Activated CD8-positive, alpha-beta memory T cell treated with anti-CD3 and anti-CD28 coated beads for 36 hours (primary cell): ENCODE data around the gene CATSPERZ. TPM values are rescaled to one million over a fixed set of nuclear protein-coding genes. Genes with fewer than 3 reads are reported as not detected.

ENCODE experiments used
- CTCF ChIA-PET: fragments of 350-600 bp; sonication (Branson Sonifier 250); formaldehyde crosslinking; loops from one replicate; lab custom pipeline; 2021; ENCODE audit warnings: antibody characterized with exemption; lab: Charles Lee
- POLR2A ChIA-PET: fragments of 350-600 bp; sonication (Branson Sonifier 250); formaldehyde crosslinking; loops from one replicate; lab custom pipeline; 2021; ENCODE audit warnings: antibody characterized with exemption; lab: Charles Lee
- total RNA-seq, 2 experiments: library from RNA; stranded (reverse); gene quantifications; one replicate each; pipeline ENCODE4 v1.2.3, GENCODE V29; 2021

Gene CATSPERZ
- total RNA-seq, 2 experiments from 2014 or later: not detected

DNA sequence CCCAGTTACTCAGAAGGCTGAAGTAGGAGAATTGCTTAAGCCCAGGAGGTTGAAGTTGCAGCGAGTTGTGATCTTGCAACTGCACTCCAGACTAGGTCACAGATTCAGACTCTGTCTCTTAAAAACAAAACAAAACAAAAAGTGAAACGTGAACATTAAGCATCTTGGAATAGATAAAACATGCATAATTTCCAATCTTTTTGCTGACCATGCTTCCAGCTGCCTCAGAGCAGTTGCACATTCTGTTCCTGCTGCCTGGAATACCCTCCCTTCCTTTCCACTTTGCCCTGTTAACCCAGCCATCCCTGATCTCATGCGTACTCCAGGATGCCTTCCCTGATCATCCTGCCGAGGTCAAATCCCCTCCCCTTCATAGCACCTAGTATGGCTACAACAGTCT, 39.1 kb downstream of the CATSPERZ start:
- CTCF ChIA-PET: interaction anchor here (1.8 to 3.6 kb wide), 3 partner anchors 7 to 21 kb away, joined by 4 to 22 read pairs (median 11); partner anchors contain the start of genes PRDX5, RPS6KA4 and TRMT112
- POLR2A ChIA-PET: interaction anchor here (1.4 to 3.6 kb wide), 2 partner anchors 8 to 21 kb away, joined by 3 to 14 read pairs; partner anchors contain the start of genes PRDX5 and TRMT112

DNA sequence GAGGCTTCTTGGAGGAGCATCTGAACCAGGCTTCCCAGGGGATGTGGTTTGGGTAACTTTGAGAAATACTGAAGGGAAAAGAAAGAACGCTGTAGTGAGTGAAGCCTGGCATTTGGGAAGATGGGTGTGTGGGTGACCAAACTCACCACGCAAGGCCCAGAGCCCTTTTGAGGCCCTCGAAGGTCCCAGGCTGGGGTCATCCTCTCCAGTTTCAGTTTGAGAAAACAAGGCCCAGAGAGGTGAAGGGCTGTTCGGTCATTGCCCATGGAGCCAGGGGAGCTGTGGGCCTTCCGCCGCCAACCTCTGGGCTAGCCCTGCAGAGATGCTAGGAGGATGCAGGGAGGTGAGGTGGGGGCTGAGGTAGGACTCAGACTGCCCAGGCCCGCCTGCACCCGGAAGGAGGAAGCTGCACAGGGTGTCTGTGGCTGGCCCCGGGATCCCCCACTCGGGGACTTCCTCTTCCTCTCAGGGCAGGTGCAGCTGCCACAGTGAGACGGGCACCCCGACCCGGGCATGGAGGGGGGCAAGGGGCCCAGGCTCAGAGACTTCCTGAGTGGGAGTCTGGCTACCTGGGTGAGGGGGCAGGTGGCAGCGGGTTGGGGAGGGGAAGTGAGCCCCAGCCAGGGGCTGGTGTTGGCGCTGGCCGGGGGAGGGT, 39.7 kb downstream of the CATSPERZ start, which contains the start of gene CCDC88B:
TSS of gene CCDC88B (plus strand) at position 451 of the 655 bp plus-strand sequence. CDS start at position 514, 63 bp downstream.
- ChIA-PET POLR2A (interaction anchor here (0.5 to 3.6 kb wide), 5 partner anchors 8 to 94 kb away, joined by 3 to 14 read pairs (median 3); partner anchors contain the start of genes PPP1R14B, PRDX5 and TRMT112), CTCF (interaction anchor here (1.6 to 3.6 kb wide), 5 partner anchors 8 to 36 kb away, joined by 4 to 22 read pairs (median 8); partner anchors contain the start of genes PRDX5, RPS6KA4 and TRMT112)

DNA sequence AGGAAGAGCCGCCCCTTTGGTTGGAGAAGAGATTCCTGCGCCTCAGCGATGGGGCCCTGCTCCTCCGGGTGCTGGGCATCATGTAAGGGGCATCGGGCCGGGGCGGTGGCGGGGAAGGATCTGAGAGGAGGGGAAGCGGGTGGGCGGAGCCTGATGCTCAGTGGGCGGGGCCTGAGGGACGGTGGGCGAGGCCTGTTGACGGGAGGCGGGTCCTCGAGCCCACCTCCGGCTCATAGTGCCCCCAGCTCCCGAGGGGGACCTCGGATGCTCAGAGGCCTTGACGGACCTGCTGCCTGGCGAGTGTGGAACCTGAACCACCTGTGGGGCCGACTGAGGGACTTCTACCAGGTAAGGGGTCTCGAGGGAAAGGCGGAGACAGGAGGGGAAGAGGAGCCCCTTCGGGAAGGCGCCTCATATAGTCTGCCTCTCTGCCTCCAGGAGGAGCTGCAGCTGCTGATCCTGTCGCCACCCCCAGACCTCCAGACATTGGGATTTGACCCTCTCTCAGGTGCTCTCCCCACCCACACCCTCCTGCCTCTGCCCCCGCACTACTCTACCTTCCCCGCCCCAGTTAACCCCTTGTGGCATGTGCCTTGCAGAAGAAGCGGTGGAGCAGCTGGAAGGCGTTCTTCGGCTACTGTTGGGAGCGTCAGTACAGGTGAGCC, 40.6 kb downstream of the CATSPERZ start:
- CTCF ChIA-PET: interaction anchor here (1.2 to 3.6 kb wide), 6 partner anchors 9 to 37 kb away, joined by 3 to 22 read pairs (median 6); partner anchors contain the start of genes PRDX5, RPS6KA4 and TRMT112
- POLR2A ChIA-PET: interaction anchor here (0.9 to 3.6 kb wide), 4 partner anchors 9 to 95 kb away, joined by 3 to 14 read pairs (median 3); partner anchors contain the start of genes PPP1R14B, PRDX5 and TRMT112

DNA sequence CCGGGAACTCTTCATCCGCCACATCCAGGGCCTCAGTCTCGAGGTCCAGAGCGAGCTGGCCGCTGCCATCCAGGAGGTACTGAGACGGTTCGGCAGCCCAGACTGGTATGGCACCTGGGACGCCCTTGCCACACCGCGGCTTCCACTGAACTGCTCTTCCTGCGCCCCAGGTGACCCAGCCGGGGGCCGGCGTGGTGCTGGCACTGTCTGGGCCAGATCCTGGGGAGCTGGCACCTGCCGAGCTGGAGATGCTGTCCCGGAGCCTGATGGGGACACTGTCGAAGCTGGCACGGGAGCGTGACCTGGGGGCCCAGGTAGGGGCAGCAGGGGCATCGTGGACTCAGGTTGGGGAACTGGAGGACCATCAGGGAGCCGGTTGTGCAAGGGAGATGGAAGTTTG, 41.3 kb downstream of the CATSPERZ start:
- POLR2A ChIA-PET: interaction anchor here (1.5 to 3.6 kb wide), 2 partner anchors 13 to 23 kb away, joined by 3 to 14 read pairs; partner anchors contain the start of genes PRDX5 and TRMT112
- CTCF ChIA-PET: interaction anchor here (1.2 to 3.6 kb wide), 6 partner anchors 10 to 37 kb away, joined by 3 to 22 read pairs (median 6); partner anchors contain the start of genes PRDX5 and TRMT112

DNA sequence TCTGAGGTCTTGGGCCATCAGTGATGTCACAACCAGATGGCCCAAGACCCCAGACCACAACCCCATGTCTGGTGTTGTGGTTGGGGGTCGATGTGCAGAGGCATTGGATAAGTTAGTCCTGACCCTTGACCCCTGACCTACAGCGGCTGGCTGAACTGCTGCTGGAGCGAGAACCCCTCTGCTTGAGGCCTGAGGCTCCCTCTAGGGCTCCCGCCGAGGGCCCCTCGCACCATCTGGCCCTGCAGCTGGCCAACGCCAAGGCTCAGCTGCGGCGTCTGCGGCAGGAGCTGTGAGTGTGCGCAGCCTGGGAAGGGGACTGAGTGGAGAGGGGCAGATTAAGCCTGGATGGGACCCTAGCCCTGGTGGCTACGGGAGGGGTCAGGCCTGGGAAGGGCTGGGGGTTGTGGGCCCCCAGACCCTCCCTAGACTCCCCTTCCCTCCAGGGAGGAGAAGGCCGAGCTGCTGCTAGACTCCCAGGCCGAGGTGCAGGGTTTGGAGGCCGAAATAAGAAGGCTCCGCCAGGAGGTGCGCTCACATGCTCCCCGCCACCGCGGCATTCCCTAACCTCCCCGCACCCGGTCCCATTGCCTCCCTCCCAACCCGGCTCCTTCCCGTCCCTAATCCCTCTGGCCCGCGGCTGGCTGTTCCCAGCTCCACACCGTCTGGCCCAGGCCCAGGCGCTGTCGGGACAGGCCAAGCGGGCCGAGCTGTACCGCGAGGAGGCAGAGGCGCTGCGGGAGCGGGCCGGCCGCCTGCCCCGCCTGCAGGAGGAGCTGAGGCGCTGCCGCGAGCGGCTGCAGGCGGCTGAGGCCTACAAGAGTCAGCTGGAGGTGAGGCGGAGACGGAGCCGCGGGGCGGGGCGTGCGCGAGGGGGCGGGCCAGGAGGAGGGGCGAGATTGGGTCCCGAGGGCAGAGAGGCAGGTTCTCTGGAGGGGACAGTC, 42.0 kb downstream of the CATSPERZ start:
- POLR2A ChIA-PET: interaction anchor here (0.6 to 3.6 kb wide), 3 partner anchors 10 to 25 kb away, joined by 3 to 14 read pairs (median 7); partner anchors contain the start of genes PRDX5 and TRMT112

DNA sequence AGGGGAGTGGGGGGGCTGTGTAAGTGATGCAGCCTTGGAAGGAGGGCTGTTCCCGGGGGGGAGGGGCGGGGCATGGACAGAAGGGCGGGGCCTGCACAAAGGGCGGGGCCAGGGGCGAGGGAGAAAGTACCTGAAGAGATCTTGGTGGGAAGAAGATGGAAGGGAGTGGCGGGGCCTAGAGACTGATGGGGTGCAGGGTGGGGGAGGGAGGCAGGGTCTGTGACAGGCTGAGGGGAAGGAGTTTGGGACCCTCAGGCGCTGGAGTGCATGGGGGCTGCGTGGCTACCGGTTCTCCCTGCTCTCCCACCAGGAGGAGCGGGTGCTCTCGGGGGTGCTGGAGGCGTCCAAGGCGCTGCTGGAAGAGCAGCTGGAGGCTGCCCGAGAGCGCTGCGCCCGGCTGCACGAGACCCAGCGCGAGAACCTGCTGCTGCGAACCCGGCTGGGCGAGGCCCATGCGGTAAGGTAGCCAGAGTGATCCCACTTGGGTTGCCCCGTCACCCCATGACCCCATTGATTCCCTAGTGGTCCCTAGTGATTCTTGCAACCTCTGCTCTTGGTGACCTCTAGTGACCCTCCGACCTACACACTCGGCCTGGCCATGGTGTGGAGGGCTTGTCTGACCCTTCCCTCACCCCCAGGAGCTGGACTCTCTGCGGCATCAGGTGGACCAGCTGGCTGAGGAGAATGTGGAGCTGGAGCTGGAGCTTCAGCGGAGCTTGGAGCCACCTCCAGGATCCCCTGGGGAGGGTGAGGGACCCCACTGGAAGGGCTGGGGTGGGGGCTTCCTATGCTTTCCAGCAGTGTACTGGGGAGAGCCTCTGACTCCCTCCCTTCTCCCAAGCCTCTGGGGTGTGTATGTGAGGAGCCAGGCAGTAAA, 42.9 kb downstream of the CATSPERZ start:
- ChIA-PET POLR2A (interaction anchor here (1.0 kb wide), 1 partner anchor 26 kb away, joined by 7 read pairs; the partner anchor contains the start of genes PRDX5 and TRMT112), CTCF (interaction anchor here (1.0 to 3.6 kb wide), 5 partner anchors 11 to 27 kb away, joined by 3 to 22 read pairs (median 3); partner anchors contain the start of genes PRDX5 and TRMT112)

More for the DNA sequence above, 42.0 kb downstream of the CATSPERZ start:
- CTCF ChIA-PET: interaction anchor here (0.6 to 3.6 kb wide), 7 partner anchors 10 to 391 kb away, joined by 3 to 22 read pairs (median 3); partner anchors contain the start of genes PRDX5 and TRMT112

DNA sequence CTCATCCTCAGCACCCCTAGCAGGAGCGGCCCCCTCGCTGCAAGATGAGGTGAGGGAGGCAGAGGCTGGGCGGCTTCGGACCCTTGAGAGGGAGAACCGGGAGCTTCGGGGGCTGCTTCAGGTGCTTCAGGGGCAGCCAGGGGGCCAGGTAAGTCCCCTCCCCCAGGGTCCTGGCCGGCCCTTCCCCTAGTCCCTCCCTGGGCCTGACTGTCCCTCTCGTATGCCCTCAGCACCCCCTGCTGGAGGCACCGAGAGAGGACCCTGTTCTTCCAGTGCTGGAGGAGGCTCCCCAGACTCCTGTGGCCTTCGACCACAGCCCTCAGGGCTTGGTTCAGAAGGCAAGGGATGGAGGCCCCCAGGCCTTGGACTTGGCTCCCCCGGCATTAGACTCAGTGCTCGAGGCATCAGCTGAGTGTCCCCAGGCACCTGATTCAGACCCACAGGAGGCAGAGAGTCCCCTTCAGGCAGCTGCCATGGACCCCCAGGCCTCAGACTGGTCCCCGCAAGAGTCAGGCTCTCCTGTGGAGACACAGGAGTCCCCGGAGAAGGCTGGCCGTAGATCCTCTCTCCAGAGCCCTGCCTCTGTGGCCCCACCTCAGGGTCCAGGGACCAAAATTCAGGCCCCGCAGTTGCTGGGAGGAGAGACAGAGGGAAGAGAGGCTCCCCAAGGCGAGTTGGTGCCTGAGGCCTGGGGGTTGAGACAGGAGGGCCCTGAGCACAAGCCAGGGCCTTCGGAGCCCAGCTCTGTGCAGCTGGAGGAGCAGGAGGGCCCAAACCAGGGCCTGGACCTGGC, 43.8 kb downstream of the CATSPERZ start:
- ChIA-PET POLR2A (no interaction called here), CTCF (interaction anchor here (1.1 to 1.2 kb wide), 2 partner anchors 10 to 12 kb away, joined by 3 read pairs; no protein-coding TSS in a partner anchor)

DNA sequence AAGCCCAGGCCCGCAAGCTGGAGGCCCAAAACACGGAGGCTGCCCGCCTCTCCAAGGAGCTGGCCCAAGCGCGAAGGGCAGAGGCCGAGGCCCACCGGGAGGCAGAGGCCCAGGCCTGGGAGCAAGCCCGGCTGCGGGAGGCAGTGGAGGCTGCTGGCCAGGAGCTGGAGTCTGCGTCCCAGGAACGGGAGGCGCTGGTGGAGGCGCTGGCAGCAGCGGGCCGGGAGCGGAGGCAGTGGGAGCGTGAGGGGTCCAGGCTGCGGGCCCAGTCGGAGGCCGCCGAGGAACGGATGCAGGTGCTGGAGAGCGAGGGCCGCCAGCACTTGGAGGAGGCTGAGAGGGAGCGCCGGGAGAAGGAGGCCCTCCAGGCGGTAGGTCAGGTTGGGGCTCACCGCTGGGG, 44.6 kb downstream of the CATSPERZ start:
- CTCF ChIA-PET: interaction anchor here (2.4 kb wide), 1 partner anchor 13 kb away, joined by 9 read pairs; no protein-coding TSS in a partner anchor
- POLR2A ChIA-PET: no interaction called here

DNA sequence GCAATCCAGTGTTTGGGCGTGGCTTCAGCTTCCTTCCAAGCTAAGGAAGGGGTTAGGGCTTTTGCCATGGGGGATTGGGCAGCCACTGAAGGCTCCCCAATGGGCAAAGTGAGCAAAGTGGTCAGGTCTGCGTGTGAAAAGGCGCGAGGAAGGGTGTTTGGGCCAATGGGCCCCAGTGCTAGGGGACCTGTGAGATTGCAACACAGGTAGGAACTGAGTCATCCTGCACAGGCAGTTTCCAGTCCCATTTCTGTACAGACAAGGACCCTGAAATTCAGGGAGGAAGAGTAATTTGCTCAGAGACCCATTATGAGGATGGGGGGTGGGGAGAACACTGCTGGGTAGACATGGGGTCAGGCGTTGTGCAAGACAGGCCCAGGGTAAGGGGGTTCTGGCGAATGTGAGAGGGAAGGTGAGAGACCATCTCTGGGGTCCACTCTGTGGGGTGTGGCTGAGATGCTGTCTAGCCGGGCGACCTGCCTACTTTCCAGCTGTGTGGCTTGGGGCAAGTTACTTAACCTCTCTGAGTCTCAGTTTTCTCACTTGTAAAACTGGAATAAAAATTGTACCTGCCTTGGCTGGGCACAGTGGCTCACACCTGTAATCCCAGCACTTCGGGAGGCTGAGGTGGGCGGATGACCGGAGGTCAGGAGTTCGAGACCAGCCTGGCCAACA, 47.2 kb downstream of the CATSPERZ start:
- POLR2A ChIA-PET: no interaction called here
- CTCF ChIA-PET: interaction anchor here (0.7 kb wide), 1 partner anchor 59 kb away, joined by 3 read pairs; no protein-coding TSS in a partner anchor

DNA sequence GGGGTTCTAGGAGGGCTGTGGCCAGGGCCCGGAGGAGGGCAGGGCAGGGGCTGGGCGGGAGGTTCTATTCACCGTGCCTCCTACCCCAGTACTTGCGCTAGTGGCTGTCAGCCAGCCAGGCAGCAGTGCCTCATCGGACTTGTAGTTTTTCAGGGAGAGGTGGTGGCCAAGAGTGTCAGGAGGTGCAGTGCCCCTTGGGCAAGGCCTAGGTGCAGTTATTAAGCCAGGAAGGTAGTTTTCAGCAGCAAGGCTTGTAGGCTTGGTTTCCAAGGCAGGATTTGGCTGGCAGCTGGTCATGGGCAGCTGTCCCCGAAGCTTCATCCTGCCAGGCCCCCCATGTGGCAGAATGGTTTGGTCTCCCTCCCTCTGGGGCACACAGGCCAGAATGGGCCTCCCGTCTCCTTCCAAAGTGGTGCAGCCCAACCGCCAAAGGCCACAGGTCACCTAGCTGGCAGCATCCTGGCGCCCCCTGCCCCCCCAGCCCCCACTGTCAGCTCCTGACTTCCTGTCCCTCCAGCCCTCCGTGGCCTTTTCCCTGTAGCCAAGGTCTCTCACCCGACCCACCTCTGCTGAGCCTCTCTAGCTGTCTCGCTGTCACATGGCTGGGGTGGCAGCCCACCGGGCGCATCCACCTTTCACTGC, 48.3 kb downstream of the CATSPERZ start:
- CTCF ChIA-PET: interaction anchor here (0.7 to 1.9 kb wide), 3 partner anchors 9 to 58 kb away, joined by 3 to 5 read pairs (median 3); partner anchors contain the start of gene PRDX5
- POLR2A ChIA-PET: interaction anchor here (0.6 to 1.4 kb wide), 3 partner anchors 9 to 83 kb away, joined by 3 to 6 read pairs (median 3); no protein-coding TSS in a partner anchor

DNA sequence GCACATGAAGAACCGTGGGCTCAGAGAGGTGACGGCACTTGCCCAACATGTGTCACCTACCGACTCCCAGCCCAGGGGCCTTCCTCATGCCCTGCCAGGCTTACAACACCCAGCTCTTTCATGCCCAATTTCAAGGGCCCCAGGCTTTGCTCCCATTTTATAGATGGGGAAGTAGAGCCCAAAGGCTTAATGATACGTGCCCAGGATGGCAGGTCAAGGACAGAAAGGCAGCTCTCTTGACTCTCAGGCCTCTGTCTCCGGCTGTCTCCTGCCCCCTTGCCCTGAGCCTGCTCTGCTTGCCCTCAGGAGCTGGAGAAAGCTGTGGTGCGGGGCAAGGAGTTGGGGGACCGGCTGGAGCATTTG, 48.8 kb downstream of the CATSPERZ start:
- ChIA-PET POLR2A (interaction anchor here (1.0 to 1.4 kb wide), 2 partner anchors 9 to 17 kb away, joined by 3 to 6 read pairs; no protein-coding TSS in a partner anchor), CTCF (interaction anchor here (1.1 to 1.9 kb wide), 2 partner anchors 8 to 31 kb away, joined by 3 to 5 read pairs; partner anchors contain the start of gene PRDX5)

DNA sequence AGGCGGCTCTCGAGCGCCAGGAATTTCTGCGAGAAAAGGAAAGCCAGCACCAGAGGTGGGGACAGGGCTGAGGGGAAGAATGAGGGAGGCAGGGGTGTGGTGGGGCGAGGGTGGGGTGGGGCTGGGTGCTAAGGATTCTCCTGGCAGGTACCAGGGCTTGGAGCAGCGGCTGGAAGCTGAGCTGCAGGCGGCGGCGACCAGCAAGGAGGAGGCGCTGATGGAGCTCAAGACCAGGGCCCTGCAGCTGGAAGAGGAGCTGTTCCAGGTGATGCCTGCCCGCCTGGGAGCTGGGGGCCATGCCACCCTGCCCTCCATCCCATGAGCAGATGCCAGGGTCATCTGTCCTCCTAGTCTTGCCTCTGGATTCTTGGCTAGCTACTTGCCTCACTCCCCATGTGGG, 49.2 kb downstream of the CATSPERZ start:
- POLR2A ChIA-PET: interaction anchor here (1.4 kb wide), 1 partner anchor 18 kb away, joined by 6 read pairs; no protein-coding TSS in a partner anchor
- CTCF ChIA-PET: interaction anchor here (0.9 to 1.9 kb wide), 3 partner anchors 8 to 31 kb away, joined by 3 to 5 read pairs (median 3); partner anchors contain the start of gene PRDX5

DNA sequence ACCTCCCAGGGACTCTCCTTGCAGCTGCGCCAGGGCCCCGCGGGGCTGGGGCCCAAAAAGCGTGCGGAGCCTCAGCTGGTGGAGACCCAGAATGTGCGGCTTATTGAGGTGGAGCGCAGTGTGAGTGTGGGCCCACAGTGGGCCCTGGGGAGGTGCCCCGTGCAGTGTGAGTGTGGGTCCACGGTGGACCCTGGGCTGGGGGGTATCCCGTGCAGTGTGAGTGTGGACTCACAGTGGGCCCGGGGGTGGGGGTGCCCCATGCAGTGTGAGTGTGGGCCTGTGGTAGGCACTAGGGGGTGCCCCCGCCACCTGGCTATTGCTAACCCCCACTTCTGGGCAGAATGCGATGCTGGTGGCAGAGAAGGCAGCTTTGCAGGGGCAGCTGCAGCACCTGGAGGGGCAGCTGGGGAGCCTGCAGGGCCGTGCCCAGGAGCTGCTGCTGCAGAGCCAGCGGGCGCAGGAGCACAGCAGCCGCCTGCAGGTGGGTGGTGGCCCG, 51.0 kb downstream of the CATSPERZ start:
- POLR2A ChIA-PET: no interaction called here
- CTCF ChIA-PET: no interaction called here
